ACC112 (cell line): Measurements from ENCODE around the gene BANK1.

Experiments
- H2AFZ ChIP-seq: fragments of 200-600 bp; sonication (generic); one replicate; pipeline ENCODE4 v1.6.0; 2017; ENCODE audit warnings: antibody characterized with exemption, low read length; ENCODE audit not compliant: unreplicated experiment
- H3K27ac ChIP-seq: fragments of 200-600 bp; sonication (generic); 2 replicates; pipeline ENCODE4 v1.5.1; 2014; ENCODE audit warnings: low read depth, mild to moderate bottlenecking, antibody characterized with exemption, low read length, moderate library complexity
- H3K27me3 ChIP-seq: fragments of 200-600 bp; sonication (generic); 2 replicates; pipeline ENCODE4 v1.6.1; 2014; ENCODE audit warnings: mild to moderate bottlenecking, antibody characterized with exemption, low read length, moderate library complexity, mixed read lengths; ENCODE audit not compliant: insufficient read depth
- H3K36me3 ChIP-seq: fragments of 200-600 bp; sonication (generic); 2 replicates; pipeline ENCODE4 v1.6.1; 2016; ENCODE audit warnings: mild to moderate bottlenecking, antibody characterized with exemption, low read length, moderate library complexity, mixed read lengths; ENCODE audit not compliant: insufficient read depth
- H3K4me1 ChIP-seq: fragments of 200-600 bp; sonication (generic); one replicate; pipeline ENCODE4 v1.6.1; 2016; ENCODE audit warnings: low read length, mixed read lengths; ENCODE audit not compliant: insufficient read depth, unreplicated experiment, control insufficient read depth
- H3K4me3 ChIP-seq: fragments of 200-600 bp; sonication (generic); 2 replicates; pipeline ENCODE4 v1.5.1; 2014; ENCODE audit warnings: mild to moderate bottlenecking, low read depth, low read length
- H3K79me2 ChIP-seq: fragments of 200-600 bp; sonication (generic); one replicate; pipeline ENCODE4 v1.6.0; 2016; ENCODE audit warnings: low read length; ENCODE audit not compliant: control insufficient read depth, unreplicated experiment, insufficient read depth

BANK1 gene

GRCh38 chr4:102008711-102009110 lies 218.2 kb downstream of the BANK1 start:
- H2AFZ ChIP-seq: no peak overlapping the region
- H3K4me1 ChIP-seq: no peaks in the 10 kb centered on the region
- no peaks in the 10 kb centered on the region for H3K27me3 ChIP-seq
- H3K4me3 ChIP-seq: no peak overlapping the region
- no peaks in the 10 kb centered on the region for H3K79me2 ChIP-seq
- no peak overlapping the region for H3K27ac ChIP-seq
- H3K36me3 ChIP-seq: no peaks in the 10 kb centered on the region

- no peaks in the 10 kb centered on the region for H3K36me3 ChIP-seq
- no peak overlapping the region for H3K4me3 ChIP-seq
- H3K79me2 ChIP-seq: no peaks in the 10 kb centered on the region
- no peak overlapping the region for H2AFZ ChIP-seq
- H3K4me1 ChIP-seq: no peaks in the 10 kb centered on the region
- no peak overlapping the region for H3K27ac ChIP-seq
- H3K27me3 ChIP-seq: no peaks in the 10 kb centered on the region
Measured at GRCh38 chr4:102022343-102022742, 231.8 kb downstream of the BANK1 start.

- Histone ChIP-seq H3K4me1 (no peaks in the 10 kb centered on the region), H3K4me3 (no peak overlapping the region), H3K36me3 (no peaks in the 10 kb centered on the region), H3K27me3 (no peaks in the 10 kb centered on the region), H3K79me2 (no peaks in the 10 kb centered on the region), H2AFZ (no peak overlapping the region), H3K27ac (no peak overlapping the region)
Measured at GRCh38 chr4:102027961-102028360, 237.4 kb downstream of the BANK1 start.

- no peaks in the 10 kb centered on the region for H3K4me1 ChIP-seq
- H3K36me3 ChIP-seq: no peaks in the 10 kb centered on the region
Measured at GRCh38 chr4:102031406-102031805, 240.9 kb downstream of the BANK1 start.

GRCh38 chr4:102036016-102036415 lies 245.5 kb downstream of the BANK1 start:
- H2AFZ ChIP-seq: no peak overlapping the region
- H3K79me2 ChIP-seq: no peaks in the 10 kb centered on the region
- H3K27me3 ChIP-seq: no peaks in the 10 kb centered on the region
- H3K4me3 ChIP-seq: no peak overlapping the region
- H3K36me3 ChIP-seq: no peaks in the 10 kb centered on the region
- H3K4me1 ChIP-seq: no peaks in the 10 kb centered on the region
- H3K27ac ChIP-seq: no peak overlapping the region

More at GRCh38 chr4:102031406-102031805, 240.9 kb downstream of the BANK1 start:
- no peak overlapping the region for H3K4me3 ChIP-seq
- H3K27ac ChIP-seq: no peak overlapping the region
- H3K79me2 ChIP-seq: no peaks in the 10 kb centered on the region
- no peaks in the 10 kb centered on the region for H3K27me3 ChIP-seq
- H2AFZ ChIP-seq: no peak overlapping the region

GRCh38 chr4:102036619-102037376 lies 246.3 kb downstream of the BANK1 start:
- Histone ChIP-seq H3K79me2 (no peaks in the 10 kb centered on the region), H3K36me3 (no peaks in the 10 kb centered on the region), H3K4me1 (no peaks in the 10 kb centered on the region), H3K4me3 (no peak overlapping the region), H3K27ac (no peak overlapping the region), H2AFZ (peak overlapping the region; percentile 10), H3K27me3 (no peaks in the 10 kb centered on the region)

- Histone ChIP-seq H2AFZ (peak overlapping the region; percentile 10), H3K4me3 (peak overlapping the region; percentile 43; the same call in 1 of the 2 replicates)
Measured at GRCh38 chr4:102037566-102037965, 247.0 kb downstream of the BANK1 start.

GRCh38 chr4:102042871-102043802 lies 252.6 kb downstream of the BANK1 start:
- no peak overlapping the region for H3K4me3 ChIP-seq
- H2AFZ ChIP-seq: peak overlapping the region; percentile 52
- no peaks in the 10 kb centered on the region for H3K27me3 ChIP-seq
- no peaks in the 10 kb centered on the region for H3K79me2 ChIP-seq
- H3K4me1 ChIP-seq: no peaks in the 10 kb centered on the region
- H3K36me3 ChIP-seq: no peaks in the 10 kb centered on the region
- H3K27ac ChIP-seq: no peak overlapping the region

More at GRCh38 chr4:102037566-102037965, 247.0 kb downstream of the BANK1 start:
- Histone ChIP-seq H3K27ac (no peak overlapping the region), H3K4me1 (no peaks in the 10 kb centered on the region), H3K79me2 (no peaks in the 10 kb centered on the region), H3K27me3 (no peaks in the 10 kb centered on the region), H3K36me3 (no peaks in the 10 kb centered on the region)

GRCh38 chr4:102047616-102048015 lies 257.1 kb downstream of the BANK1 start:
- no peaks in the 10 kb centered on the region for H3K79me2 ChIP-seq
- H3K4me1 ChIP-seq: no peaks in the 10 kb centered on the region
- H3K27ac ChIP-seq: no peak overlapping the region
- no peak overlapping the region for H3K4me3 ChIP-seq
- no peaks in the 10 kb centered on the region for H3K27me3 ChIP-seq
- H2AFZ ChIP-seq: no peak overlapping the region
- H3K36me3 ChIP-seq: no peaks in the 10 kb centered on the region

GRCh38 chr4:102055805-102056204 lies 265.3 kb downstream of the BANK1 start:
- Histone ChIP-seq H3K36me3 (no peaks in the 10 kb centered on the region), H3K4me1 (no peaks in the 10 kb centered on the region), H2AFZ (no peak overlapping the region), H3K27me3 (no peaks in the 10 kb centered on the region), H3K79me2 (no peaks in the 10 kb centered on the region), H3K4me3 (no peak overlapping the region), H3K27ac (no peak overlapping the region)
